ENCODE data around the gene CPSF7. TPM values are rescaled to one million over a fixed set of nuclear protein-coding genes. Genes with fewer than 3 reads are reported as not detected.

CPSF7 gene
- total and polyA plus RNA-seq, 4 donors: 12.5 to 23.7 (median 22.2) TPM

DNA sequence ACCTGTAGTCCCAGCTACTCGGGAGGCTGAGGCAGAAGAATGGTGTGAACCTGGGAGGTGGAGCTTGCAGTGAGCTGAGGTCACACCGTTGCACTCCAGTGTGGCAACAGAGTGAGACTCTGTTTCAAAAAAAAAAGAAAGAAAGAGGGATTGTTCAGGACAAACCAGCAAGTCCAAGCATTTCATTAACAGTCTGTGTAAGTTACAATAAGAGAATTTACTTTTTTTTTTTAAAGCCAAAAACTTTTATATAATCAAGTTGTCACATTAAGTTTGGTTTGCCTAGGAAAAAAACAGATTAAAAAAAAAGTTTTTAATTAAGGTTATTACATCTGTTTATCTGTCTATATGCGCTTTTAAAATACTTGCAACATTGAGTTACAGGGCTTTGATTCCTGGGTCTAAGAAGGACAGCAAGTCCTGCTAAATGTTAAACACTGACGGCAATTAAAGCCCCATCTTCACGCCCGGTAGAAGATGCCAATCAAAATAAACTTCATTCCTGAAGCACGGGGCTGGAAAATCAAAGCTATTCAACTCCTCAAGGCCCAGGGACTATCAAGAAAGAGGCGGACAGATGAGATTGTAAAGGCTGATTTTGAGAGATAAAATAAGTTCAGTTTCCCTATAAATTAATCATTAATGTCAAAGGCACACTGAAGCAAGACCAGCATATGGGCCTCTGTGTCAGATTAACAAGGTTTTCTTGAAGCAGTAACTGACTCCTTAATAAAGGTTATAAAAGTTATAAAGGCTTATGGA is 56.9 kb downstream of the CPSF7 start:
- H3K4me3 ChIP-seq (ENCODE audit: low read depth in 1 of 3, low read length in 3 of 3): no peak overlapping the region
- H3K9ac ChIP-seq (ENCODE audit: low read depth in 1 of 2, low read length in 2 of 2): no peak overlapping the region
- WGBS: 85% methylated on average over 8 of the region's 8 CpGs
- TF ChIP-seq NR2F2 (IDR thresholded peaks at IDR 0.05): no peak
- TF ChIP-seq, protein P1, sequence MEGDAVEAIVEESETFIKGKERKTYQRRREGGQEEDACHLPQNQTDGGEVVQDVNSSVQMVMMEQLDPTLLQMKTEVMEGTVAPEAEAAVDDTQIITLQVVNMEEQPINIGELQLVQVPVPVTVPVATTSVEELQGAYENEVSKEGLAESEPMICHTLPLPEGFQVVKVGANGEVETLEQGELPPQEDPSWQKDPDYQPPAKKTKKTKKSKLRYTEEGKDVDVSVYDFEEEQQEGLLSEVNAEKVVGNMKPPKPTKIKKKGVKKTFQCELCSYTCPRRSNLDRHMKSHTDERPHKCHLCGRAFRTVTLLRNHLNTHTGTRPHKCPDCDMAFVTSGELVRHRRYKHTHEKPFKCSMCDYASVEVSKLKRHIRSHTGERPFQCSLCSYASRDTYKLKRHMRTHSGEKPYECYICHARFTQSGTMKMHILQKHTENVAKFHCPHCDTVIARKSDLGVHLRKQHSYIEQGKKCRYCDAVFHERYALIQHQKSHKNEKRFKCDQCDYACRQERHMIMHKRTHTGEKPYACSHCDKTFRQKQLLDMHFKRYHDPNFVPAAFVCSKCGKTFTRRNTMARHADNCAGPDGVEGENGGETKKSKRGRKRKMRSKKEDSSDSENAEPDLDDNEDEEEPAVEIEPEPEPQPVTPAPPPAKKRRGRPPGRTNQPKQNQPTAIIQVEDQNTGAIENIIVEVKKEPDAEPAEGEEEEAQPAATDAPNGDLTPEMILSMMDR (IDR thresholded peaks at IDR 0.05; ENCODE audit: low read depth, low read length, missing input control): no peak
- TF ChIP-seq RXRA (IDR thresholded peaks at IDR 0.05): no peak
- no peak for TF ChIP-seq FOXA1 (IDR thresholded peaks at IDR 0.05)
- TF ChIP-seq, protein P2, sequence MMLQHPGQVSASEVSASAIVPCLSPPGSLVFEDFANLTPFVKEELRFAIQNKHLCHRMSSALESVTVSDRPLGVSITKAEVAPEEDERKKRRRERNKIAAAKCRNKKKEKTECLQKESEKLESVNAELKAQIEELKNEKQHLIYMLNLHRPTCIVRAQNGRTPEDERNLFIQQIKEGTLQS (IDR thresholded peaks at IDR 0.05): no peak
- no peak for TF ChIP-seq FOXA2 (IDR thresholded peaks at IDR 0.05)
- no peak for TF ChIP-seq RAD21 (IDR thresholded peaks at IDR 0.05)
- TF ChIP-seq, protein P3, sequence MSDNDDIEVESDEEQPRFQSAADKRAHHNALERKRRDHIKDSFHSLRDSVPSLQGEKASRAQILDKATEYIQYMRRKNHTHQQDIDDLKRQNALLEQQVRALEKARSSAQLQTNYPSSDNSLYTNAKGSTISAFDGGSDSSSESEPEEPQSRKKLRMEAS (IDR thresholded peaks at IDR 0.05): no peak
- no peak for TF ChIP-seq SP1 (IDR thresholded peaks at IDR 0.05)
- TF ChIP-seq JUND (IDR thresholded peaks at IDR 0.05): no peak
- TF ChIP-seq, protein P4, sequence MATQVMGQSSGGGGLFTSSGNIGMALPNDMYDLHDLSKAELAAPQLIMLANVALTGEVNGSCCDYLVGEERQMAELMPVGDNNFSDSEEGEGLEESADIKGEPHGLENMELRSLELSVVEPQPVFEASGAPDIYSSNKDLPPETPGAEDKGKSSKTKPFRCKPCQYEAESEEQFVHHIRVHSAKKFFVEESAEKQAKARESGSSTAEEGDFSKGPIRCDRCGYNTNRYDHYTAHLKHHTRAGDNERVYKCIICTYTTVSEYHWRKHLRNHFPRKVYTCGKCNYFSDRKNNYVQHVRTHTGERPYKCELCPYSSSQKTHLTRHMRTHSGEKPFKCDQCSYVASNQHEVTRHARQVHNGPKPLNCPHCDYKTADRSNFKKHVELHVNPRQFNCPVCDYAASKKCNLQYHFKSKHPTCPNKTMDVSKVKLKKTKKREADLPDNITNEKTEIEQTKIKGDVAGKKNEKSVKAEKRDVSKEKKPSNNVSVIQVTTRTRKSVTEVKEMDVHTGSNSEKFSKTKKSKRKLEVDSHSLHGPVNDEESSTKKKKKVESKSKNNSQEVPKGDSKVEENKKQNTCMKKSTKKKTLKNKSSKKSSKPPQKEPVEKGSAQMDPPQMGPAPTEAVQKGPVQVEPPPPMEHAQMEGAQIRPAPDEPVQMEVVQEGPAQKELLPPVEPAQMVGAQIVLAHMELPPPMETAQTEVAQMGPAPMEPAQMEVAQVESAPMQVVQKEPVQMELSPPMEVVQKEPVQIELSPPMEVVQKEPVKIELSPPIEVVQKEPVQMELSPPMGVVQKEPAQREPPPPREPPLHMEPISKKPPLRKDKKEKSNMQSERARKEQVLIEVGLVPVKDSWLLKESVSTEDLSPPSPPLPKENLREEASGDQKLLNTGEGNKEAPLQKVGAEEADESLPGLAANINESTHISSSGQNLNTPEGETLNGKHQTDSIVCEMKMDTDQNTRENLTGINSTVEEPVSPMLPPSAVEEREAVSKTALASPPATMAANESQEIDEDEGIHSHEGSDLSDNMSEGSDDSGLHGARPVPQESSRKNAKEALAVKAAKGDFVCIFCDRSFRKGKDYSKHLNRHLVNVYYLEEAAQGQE (IDR thresholded peaks at IDR 0.05): no peak
- no peak overlapping the region for H3K27ac ChIP-seq (ENCODE audit: low read depth in 1 of 2, low read length in 2 of 2)
- peaks cover 10 to 23% (median 14%) of the 10 kb centered on the region in 4 donors for H3K4me1 ChIP-seq (ENCODE audit: control insufficient read depth in 4 of 4, insufficient read depth in 4 of 4, low read length in 3 of 4)
- H3K27me3 ChIP-seq (ENCODE audit: control insufficient read depth in 4 of 4, insufficient read depth in 4 of 4, low read length in 3 of 4): no peaks in the 10 kb centered on the region
- no peak for DNase-seq (ENCODE audit: low spot score)
- no peaks in the 10 kb centered on the region for H3K9me3 ChIP-seq (ENCODE audit: control insufficient read depth in 4 of 4, low read length in 3 of 4)
- peaks cover 3 to 10% (median 4%) of the 10 kb centered on the region in 4 donors for H3K36me3 ChIP-seq (ENCODE audit: control insufficient read depth in 4 of 4, insufficient read depth in 3 of 4, low read depth in 1 of 4, low read length in 3 of 4)

DNA sequence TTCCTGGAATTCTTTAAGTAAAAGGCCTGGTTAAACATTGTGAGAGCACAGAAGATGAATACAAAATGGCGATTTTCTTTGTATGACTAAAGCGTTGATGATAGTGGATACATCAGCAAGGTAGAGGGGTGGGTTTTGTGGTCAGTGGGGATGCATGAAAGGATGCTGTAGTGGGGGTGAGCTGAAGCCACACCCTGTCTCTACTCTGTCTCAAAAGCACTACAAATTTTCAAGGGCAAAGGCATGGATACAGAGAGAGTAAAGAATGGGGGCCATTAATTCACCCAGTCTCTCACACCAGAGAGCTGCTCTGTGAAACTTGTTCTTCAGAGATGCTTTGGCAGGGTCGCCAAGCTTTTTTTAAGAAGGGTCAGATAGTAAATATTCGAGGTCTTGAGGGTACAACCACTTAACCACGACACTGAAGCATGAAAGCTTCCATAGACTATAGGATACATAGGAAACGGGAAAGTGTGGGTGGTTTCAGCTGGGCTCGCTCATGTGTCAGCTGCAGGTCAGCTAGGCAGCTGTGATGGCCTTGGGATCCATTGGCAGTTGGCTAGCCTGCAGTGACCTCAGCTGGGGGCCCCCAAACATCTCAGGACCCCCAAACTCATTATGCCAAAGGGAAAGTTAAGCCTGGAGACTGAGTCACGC is 59.3 kb downstream of the CPSF7 start:
- no peak for DNase-seq (ENCODE audit: low spot score)
- Histone ChIP-seq H3K9ac (ENCODE audit: low read depth in 1 of 2, low read length in 2 of 2) (no peak overlapping the region), H3K4me3 (ENCODE audit: low read depth in 1 of 3, low read length in 3 of 3) (no peak overlapping the region), H3K4me1 (ENCODE audit: control insufficient read depth in 4 of 4, insufficient read depth in 4 of 4, low read length in 3 of 4) (peaks cover 10 to 20% (median 14%) of the 10 kb centered on the region in 4 donors), H3K27me3 (ENCODE audit: control insufficient read depth in 4 of 4, insufficient read depth in 4 of 4, low read length in 3 of 4) (no peaks in the 10 kb centered on the region), H3K27ac (ENCODE audit: low read depth in 1 of 2, low read length in 2 of 2) (peak overlapping the region in 1 of 2 donors; percentile 77), H3K36me3 (ENCODE audit: control insufficient read depth in 4 of 4, insufficient read depth in 3 of 4, low read depth in 1 of 4, low read length in 3 of 4) (peaks cover 8 to 30% (median 21%) of the 10 kb centered on the region in 4 donors), H3K9me3 (ENCODE audit: control insufficient read depth in 4 of 4, low read length in 3 of 4) (no peaks in the 10 kb centered on the region)
- TF ChIP-seq HNF4G (IDR thresholded peaks at IDR 0.05): no peak
- TF ChIP-seq, protein P1 (IDR thresholded peaks at IDR 0.05; ENCODE audit: low read depth, low read length, missing input control): no peak
- no peak for TF ChIP-seq FOXA1 (IDR thresholded peaks at IDR 0.05)
- TF ChIP-seq, protein P3 (IDR thresholded peaks at IDR 0.05): no peak
- TF ChIP-seq GABPA (IDR thresholded peaks at IDR 0.05 in 1 of 2, conservative IDR thresholded peaks at IDR 0.05 in 1 of 2): no peak
- TF ChIP-seq RAD21 (IDR thresholded peaks at IDR 0.05): no peak
- TF ChIP-seq JUND (IDR thresholded peaks at IDR 0.05): no peak
- WGBS: 93% methylated on average over 8 of the region's 8 CpGs

Data from liver (tissue), 9 donors.